NCI-H2107 (cell line): ENCODE data around the gene TMUB1.

Source experiments
- DNase-seq: peaks from one replicate; lab custom pipeline; 2025; lab: John Stamatoyannopoulos, UW

The TMUB1 gene

DNA sequence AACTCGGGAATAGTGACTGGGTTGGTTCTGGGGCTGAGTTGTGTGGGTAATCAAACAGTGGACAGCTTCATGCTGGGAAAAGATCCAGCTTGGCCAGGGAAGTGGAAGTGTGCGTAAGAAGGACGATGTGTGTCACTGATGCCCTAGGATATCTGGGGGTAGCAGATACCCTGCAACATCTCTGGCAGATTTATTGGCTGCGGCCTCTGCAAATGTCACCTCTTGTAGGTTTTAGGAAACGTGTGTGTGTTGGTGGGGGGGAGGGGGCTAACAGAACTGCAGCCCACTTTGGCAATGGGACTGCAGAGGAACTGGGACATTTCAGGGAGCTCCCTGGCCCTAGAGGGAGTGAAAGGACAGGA, 2.0 kb upstream of the TMUB1 start:
- DNase-seq: no peak

DNA sequence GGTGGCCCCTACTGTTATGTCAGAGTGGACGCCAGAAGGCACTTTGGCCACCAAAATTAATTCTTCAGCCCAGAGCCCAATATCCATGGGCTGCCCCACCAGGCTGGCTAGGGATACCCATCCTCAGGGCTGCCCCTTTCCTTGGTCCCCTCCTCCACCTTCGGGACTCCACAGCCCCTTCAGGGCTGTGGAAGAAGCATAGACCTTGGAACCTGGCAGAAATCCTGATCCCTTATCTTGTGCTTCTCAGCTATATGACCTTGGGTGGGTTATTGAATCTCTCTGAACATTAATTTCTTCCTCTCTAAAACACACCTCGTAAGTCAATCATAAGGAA, 499 bp upstream of the TMUB1 start:
- DNase-seq: no peak

DNA sequence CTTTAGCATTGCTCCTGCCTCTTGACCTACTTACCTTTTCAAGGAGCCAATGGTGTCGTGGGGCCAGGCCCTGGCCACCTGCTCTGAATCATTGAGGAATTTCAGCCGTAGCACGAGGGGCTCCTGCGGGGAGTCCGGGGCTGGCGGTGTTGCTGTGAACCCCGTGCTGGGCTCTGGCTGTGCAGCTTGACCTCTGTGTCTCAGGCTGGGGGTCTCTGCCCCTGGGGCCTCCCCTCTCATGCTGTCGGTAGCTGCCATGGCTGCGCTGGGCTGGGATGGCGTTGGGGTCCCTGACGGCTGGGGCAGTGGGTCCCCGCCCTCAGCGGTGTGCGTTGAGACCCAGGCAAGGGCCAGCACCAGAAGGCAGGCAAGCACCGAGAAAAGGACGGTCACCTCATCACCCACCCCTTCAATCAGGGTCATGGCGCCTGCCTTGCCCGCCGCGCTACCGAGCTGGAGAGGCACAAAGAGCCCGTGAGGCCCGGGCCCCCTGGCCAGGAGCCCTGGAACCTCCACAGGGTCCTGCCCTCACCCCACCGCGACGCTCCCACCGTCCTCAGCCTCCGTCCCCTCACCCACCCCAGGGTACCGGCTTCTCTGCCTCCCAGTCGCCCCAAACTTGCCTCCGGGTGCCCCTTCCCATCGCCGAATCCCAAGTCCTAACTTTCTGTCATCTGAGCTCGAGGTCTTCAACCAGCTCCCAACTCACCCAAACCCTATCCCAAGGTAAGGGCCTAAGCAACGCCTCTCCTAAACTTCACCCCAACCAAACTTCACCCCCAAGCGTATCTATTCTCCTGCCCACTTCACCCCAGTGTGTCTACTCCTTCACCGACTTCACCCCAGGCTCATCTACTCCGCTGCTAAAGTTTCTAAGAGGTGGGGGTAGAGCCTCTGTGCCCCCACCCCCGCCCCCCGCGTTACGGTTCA, 887 bp downstream of the TMUB1 start:
- no peak for DNase-seq

DNA sequence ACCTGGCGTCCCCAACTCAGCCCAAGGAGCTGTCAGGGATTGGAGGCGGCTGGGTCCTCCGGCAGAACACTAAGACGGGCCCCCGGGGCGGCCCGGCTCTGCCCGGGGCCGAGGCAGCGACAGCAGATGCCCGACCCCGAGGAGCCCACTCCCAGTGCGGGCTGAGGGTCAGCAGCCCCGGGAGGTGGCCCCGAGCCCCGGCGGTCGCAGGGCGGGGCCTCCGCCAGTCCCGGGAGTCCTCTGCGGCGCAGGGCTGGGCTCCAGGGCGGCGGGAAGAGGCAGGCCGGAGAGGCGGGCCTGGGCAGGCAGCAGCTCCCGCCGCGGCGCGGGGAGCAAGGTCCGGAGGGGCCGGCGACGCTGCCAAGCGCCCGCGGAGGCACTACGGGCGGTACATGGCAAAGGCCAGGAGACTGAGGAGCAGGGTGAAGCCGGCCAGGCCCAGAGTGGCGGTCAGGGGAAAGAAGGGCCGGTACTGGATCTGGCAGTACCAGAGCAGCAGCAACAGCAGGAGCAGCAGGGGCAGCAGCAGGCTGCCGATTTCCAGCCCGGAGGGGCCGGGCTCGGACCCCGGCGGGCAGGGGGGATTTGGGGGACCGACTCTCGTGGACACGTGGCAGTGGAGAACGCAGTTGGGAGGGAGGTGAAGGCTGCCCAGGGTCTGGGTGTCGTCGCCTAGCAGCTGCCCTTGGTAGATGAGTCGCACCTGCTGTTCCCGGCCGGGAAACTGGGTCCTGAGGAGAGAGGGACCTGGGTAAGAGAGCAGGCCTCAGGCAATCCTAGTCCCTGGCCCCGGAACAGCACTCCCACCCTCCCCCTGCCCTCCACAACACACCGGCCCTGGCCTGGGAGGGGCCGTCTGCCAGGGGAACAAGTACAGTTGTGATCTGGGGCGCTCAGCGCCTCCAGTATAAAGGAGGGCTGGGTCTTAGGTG, 1.9 kb downstream of the TMUB1 start:
- DNase-seq: no peak

DNA sequence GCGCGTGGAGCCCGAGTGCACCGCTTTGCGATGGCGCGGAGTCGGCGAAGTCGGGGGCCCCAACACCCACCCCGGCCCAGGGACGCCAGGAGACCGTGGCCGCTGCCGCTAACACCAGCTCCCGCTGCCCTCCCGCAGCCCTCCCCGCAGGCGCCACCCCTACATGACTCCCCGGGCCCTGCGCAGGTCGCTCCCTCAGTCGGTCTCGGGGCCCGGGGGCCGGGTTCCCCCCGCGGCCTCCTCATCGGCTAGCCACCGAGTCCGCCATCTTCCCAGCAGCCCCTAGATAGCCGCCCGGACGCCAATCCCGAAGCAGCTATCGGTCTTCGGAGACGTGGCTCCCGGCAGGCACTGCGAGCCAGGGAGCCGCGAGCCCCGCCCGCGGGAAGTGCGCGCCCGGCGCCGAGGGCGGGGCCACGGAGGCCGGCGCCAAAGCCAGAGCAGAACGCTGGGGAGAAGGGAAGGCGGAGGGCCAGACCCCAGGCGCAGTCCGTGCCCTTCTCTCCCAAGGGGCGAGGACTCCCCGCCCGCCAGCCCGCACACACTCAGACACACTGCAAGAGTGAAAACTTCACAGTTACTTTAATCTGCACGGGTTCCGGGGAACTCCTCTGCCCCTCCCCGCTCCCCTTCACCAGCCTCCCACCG, 2.6 kb downstream of the TMUB1 start, which contains the start of gene FASTK:
Gene FASTK, minus strand, starts transcription at position 288 of the 648 bp plus-strand sequence. Its CDS starts 43 bp downstream, at position 245.
- DNase-seq: peak; percentile 75

DNA sequence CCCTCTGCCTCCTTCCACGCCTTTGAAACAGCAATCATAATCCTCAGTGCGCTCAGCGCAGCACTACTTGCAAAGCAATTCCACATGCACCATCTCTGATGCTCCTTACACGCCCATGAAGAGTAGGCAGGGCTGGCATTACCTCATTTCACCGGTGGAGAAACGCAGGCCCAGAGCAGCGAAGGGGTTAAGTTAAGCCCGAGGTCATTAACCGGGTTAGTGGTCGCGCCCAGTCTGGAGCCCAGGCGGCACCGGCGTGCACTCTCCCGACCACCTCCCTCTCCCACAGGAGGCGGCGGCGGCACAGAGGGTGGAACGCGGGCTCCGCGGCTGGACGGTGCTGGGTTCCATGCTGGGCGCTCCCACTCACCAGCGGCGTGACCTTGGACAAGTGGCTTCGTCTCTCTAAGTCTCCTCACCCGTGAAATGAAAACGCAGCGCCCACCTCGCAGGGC, 3.2 kb downstream of the TMUB1 start:
- DNase-seq: no peak

DNA sequence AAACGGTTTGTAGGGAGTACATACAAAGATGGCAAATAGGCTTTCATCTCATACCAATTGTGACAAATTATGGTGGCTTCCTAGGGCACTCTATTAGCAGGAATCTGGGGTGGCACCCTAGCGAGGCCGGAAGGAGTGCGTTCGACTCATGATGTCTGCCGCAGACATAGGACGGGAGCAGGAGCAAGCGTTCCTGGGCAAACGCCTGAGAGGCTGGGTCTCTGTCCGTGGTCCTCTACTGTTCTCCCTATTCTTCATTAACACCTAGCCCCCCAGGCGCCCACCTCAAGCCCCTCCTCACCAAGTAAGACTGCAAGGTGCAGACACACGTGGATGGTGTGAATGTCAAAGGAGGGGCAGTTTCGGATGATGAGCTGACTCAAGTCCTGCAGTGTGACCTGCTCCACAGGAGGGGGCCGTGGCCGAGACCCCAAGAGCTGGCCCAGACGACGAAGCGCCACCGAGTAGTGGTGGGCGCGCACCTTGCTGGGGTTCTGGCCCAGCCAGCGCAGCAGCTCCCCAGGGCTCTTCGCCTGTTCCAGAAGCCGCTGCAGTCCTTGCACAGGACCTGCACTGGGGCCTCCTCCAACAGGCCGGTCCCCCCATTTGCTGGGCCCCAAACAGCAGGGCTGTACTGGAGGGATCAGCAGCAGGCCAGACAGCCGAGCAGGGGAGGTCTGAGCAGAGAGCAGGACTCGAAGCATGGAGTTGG, 3.9 kb downstream of the TMUB1 start:
- DNase-seq: no peak

DNA sequence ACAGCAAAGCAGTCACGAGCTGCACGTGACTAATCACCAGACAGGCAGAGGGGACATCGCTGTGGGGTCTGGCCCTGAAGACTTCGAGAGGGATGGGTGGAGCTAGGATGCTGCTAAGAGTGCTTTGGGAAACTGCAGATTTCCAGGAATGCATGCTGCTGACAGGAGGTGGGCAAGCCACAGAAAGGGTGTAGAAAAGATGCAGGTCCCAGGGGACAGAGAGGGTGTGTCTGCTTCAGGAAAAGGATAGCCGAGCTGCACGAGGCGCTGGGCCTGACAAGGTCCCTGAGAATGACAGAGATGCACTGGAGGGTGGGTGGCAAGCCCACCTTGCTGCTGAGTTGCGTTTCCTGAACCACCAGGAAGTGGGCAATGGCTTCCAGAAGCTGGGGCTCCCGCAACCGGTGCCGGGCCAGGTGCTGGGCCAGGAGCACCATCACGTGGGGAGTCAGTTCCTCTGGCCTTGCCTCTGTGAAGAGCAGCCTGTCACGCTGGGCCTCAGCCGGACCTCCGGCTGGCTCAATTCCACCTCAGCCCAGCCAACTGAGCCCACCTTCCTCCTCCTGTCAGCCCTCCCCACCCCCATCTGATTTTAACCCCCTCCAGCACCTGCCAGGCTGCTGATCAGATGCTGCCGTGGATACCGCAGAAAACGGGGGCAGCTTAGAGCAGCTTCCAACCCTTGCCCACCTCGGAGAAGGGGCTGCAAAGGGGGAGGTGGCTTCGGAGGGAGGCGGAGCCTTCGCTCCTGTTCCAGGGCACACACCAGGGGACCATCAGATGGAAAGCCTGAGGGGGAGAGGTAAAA, 4.9 kb downstream of the TMUB1 start:
- no peak for DNase-seq

DNA sequence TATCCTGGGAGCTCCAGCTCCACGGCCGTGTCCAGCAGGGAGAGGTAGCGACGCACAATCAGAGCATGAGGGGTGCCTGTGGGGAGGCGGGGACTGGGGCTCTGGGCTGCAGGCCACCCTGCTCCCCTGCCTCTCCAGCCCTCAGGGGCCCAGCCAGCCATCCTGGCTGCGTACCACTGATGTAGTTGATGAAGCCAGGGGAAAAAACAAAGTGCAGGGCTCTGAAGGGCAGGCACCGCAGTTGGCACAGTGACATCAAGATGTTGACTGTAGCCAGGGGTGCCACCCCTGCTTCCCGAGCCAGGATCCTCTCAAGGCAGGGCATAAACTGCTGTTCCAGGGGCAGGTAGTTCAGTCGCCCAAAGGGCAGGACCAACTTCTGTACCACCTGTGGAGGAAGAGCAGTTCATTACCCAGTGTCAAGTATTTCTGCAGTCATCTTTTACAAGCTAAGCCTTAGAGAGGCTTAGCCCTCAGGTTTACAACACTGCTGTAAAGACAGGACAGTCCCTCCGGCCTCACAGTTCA, 5.5 kb downstream of the TMUB1 start:
- no peak for DNase-seq

DNA sequence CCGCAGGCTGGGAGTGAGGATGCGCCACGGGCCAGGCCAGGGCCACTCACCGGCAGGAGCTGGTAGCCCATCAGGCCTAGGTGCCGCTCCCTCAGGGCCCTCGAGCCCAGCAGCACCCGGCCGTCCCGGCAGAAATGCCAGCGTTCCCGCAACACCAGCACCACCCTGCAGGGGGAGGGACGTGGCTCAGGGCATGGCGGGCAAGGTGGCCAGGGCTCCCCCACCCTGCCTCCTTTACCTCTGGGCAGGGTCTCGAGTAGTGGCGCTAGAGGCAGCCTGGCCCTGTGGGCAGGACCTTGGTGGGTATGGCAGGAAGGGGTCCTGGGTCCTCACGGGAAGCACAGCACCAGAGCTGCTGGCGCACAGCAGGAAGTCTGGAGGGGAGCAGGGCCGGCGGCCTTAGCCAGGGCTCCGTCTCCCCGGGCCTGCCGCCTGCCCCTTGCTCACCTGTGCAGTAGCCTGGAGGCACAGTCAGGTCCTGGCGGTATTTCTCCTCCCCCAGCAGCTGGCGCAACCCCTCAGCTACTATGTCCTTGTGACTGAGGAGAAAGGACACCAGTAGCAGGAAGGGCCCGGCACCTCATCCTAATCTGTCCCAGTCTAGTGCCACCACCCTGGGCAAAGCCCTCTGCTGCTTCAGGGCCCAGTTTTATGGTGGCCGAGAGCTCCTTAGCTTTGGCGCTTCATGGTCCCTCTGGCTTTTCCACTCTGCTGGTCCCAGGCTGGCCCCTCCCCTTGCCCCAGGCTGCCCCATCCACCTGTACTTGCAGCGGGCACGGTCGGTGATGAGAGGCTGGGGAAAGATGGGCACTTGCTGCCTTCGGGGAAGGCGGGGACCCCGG, 6.2 kb downstream of the TMUB1 start:
- DNase-seq: no peak

DNA sequence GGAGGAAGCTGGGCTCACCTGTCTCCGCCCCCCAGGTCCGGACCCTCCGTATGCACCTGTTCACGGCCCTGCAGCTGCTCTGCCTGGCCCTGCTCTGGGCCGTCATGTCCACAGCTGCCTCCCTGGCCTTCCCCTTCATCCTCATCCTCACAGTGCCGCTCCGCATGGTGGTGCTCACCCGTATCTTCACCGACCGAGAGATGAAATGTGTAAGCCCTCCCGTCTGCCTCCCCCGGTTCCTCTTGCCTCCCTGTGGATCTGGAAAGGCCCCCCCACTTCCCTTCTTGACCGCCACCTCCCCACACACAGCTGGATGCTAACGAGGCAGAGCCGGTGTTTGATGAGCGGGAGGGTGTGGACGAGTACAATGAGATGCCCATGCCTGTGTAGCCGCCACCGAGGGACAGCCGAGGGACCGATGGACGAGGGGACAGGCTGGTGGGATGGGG, 7.3 kb downstream of the TMUB1 start:
- DNase-seq: no peak

DNA sequence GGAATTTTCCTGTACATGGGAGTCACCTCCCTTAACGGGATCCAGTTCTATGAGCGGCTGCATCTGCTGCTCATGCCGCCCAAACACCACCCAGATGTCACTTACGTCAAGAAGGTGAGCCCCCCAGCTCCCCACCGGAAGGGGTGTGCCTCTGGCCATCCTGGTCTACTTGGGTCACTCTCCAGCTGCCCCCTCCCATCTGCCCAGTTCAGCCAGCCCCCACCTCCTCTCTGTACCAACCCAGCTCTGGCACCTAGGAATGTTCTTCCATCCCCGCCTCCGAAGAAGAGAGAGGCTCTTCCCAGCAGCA, 7.7 kb downstream of the TMUB1 start:
- DNase-seq: no peak

DNA sequence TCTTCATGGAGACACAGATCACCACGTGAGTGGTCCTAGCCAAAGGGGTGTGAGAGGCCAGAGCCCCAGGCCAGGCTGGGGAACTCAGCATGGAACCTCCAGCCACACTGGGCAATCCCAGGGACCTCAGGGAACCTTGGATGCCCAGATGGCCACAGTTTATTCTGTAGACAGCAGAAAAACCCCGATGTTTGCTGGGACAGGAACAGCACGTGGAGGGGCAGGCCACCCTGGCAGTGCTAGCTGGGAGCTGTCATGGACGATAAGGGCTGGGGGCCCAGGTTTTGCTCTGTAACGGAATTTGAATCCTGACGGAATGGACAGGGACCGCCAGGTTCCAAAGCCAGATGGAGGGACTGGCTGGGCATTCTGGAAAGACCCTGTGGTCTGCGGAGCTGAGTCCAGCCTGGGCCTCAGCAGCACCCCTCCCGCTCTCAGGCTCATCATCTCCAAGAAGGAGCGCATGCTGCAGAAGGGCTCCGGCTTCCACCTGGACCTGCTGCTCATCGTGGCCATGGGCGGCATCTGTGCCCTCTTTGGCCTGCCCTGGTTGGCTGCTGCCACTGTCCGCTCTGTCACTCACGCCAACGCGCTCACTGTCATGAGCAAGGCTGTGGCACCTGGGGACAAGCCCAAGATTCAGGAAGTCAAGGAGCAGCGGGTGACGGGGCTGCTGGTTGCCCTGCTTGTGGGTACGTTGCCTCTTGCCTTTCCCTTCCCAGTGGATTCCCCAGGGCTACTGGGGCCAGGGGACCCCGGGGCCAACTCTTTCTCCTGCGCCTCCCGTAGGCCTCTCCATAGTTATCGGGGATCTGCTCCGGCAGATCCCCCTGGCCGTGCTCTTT, 8.3 kb downstream of the TMUB1 start:
- no peak for DNase-seq

DNA sequence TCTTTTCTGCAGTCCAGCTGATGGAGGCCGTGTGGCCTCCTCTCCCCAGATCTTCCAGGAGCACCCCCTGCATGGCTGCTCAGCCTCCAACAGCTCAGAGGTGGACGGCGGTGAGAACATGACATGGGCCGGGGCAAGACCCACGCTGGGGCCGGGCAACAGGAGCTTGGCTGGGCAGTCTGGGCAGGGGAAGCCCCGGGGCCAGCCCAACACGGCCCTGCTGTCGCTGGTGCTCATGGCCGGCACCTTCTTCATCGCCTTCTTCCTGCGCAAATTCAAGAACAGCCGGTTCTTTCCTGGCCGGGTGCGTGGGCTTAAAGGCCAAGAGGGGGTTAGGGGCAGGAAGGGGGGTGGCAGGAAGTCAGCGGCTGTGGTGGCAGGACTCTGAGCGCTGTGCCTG, 9.3 kb downstream of the TMUB1 start:
- DNase-seq: no peak

DNA sequence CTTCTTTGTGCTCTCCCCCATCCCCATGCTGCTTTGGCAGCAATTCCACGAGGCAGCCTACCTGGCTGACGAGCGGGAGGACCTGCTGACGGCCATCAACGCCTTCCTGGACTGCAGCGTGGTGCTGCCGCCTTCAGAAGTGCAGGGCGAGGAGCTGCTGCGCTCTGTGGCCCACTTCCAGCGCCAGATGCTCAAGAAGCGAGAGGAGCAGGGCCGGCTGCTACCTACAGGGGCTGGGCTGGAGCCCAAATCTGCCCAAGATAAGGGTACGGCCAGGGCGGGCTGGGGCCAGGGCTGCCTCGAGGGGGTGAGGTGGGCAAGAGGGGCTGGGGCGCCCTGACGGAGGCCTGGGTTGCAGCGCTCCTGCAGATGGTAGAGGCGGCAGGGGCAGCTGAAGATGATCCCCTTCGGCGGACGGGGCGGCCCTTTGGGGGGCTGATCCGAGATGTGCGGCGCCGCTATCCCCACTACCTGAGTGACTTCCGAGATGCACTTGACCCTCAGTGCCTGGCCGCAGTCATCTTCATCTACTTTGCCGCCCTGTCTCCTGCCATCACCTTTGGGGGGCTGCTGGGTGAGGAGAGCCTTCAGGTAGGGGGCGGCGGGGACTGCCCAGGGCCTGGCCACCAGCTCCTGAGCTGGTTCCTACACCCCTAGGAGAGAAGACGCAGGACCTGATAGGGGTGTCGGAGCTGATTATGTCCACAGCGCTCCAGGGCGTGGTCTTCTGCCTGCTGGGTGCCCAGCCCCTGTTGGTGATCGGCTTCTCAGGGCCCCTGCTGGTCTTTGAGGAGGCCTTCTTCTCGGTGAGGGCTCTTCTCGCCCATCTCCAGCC, 12.0 kb downstream of the TMUB1 start:
- DNase-seq: no peak

DNA sequence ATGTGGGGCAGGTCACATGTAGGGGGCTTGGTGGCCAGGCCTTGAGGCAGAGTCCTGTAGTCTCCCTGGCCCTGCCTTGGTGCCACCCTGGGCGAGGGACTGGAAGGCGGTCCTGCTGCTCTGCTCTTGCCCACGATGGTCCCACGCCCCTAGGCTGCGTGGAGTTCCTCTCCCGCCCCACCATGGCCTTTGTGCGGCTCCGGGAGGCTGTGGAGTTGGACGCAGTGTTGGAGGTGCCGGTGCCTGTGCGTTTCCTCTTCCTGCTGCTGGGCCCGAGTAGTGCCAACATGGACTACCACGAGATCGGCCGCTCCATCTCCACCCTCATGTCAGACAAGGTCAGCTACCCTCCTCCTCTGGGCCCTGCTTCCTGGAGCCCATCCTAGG, 12.7 kb downstream of the TMUB1 start:
- DNase-seq: no peak

DNA sequence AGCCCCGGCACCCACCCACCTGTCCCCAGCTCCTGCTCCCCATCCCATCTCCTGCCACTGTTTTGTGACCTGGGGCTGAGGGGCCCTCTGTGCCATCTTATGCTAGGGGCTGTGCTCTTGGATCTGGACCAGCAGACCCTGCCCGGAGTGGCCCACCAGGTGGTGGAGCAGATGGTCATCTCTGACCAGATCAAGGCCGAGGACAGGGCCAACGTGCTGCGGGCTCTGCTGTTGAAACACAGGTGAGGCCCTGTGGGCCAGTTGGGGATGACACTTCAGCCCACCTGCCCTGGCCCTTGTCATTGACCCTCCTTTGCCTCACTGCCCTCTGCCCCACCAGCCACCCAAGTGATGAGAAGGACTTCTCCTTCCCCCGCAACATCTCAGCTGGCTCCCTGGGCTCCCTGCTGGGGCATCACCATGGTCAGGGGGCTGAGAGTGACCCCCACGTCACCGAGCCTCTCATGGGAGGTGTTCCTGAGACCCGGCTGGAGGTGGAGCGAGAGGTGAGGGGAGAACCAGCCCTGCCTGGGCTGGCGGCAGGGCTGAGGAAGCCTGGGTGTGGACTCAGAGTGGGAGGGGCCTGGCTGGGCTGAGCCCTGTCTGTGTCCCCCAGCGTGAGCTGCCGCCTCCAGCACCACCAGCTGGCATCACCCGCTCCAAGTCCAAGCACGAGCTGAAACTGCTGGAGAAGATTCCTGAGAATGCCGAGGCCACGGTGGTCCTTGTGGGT, 13.3 kb downstream of the TMUB1 start:
- no peak for DNase-seq
